ENCODE results near the gene PKD2L1. TPM values are rescaled to one million over a fixed set of nuclear protein-coding genes. Genes with fewer than 3 reads are reported as not detected.

PKD2L1 gene
- total and polyA plus RNA-seq, 9 of the 15 experiments (the other 6 are each of a cell fraction or from before 2014, with no cell fraction given): not detected

- TF ChIP-seq ZNF395 (CRISPR knock-in tag; IDR thresholded peaks at IDR 0.05): no peak
- no peak for TF ChIP-seq RNF2 (IDR thresholded peaks at IDR 0.05)
- peak; percentile 59 for TF ChIP-seq CXXC5 (CRISPR knock-in tag; IDR thresholded peaks at IDR 0.05)
- no peak for TF ChIP-seq SETDB1 (IDR thresholded peaks at IDR 0.05; ENCODE audit: low read length)
- TF ChIP-seq ZNF23 (CRISPR knock-in tag; IDR thresholded peaks at IDR 0.05): no peak
- no peak for TF ChIP-seq CEBPB (tag; IDR thresholded peaks at IDR 0.05)
- no peak for TF ChIP-seq PRDM10 (IDR thresholded peaks at IDR 0.05; ENCODE audit: partially characterized antibody)
- TF ChIP-seq OTX1 (CRISPR knock-in tag; IDR thresholded peaks at IDR 0.05): no peak
- TF ChIP-seq ZNF766 (CRISPR knock-in tag; conservative IDR thresholded peaks at IDR 0.05): 0 out of 2 replicates have a peak, but pooled peaks have one; percentile 19
- TF ChIP-seq ZNF79 (CRISPR knock-in tag; IDR thresholded peaks at IDR 0.05; ENCODE audit: low read depth): no peak
- TF ChIP-seq RAD21 (CRISPR knock-in tag; conservative IDR thresholded peaks at IDR 0.05 in 1 of 2, IDR thresholded peaks at IDR 0.05 in 1 of 2): peak; percentile 86 to 95
- no peak for TF ChIP-seq ZBTB40 (IDR thresholded peaks at IDR 0.05)
- TF ChIP-seq ZBTB40 (CRISPR knock-in tag; IDR thresholded peaks at IDR 0.05): no peak
These were observed 12.1 kb upstream of the PKD2L1 start (continued) for GRCh38 chr10:100341953-100342626.
